Fibroblast of lung (primary cell): Measurements from ENCODE around the gene SLC25A12. TPM values are rescaled to one million over a fixed set of nuclear protein-coding genes. Genes with fewer than 3 reads are reported as not detected.

Source experiments
- DNase-seq, 2 donors: peaks; one replicate each; pipeline versions ENCODE4 v3.0.0 to v3.0.0-alpha.2; 2010; ENCODE audit warnings: low read depth in 2 of 2
- H2AFZ ChIP-seq: 2 replicates; pipeline ENCODE4 v1.5.1; 2012; ENCODE audit warnings: low read length, control low read depth, inconsistent platforms
- H3K27ac ChIP-seq: 2 replicates; pipeline ENCODE4 v1.5.1; 2011; ENCODE audit warnings: low read length, control low read depth; ENCODE audit not compliant: insufficient read depth
- H3K27me3 ChIP-seq: 2 replicates; pipeline ENCODE4 v1.5.1; 2011; ENCODE audit warnings: mild to moderate bottlenecking, low read length; ENCODE audit not compliant: control insufficient read depth, insufficient read depth
- H3K36me3 ChIP-seq: 2 replicates; pipeline ENCODE4 v1.5.1; 2011; ENCODE audit warnings: low read length; ENCODE audit not compliant: control insufficient read depth, insufficient read depth
- H3K4me1 ChIP-seq: 2 replicates; pipeline ENCODE4 v1.5.1; 2011; ENCODE audit warnings: low read length; ENCODE audit not compliant: control insufficient read depth, insufficient read depth; ENCODE audit errors: extremely low read depth
- H3K4me2 ChIP-seq: 2 replicates; pipeline ENCODE4 v1.5.1; 2011; ENCODE audit warnings: low read length, control low read depth; ENCODE audit not compliant: insufficient read depth; ENCODE audit errors: extremely low read depth
- H3K4me3 ChIP-seq, 4 experiments: fragments of 200-600 bp in 1 of 4; sonication (generic) in 1 of 4; replicated peaks in 1 of 4; 2 replicates each; pipeline ENCODE4 v1.5.1; 2011 to 2016; ENCODE audit warnings: low read length in 4 of 4, low read depth in 3 of 4, mild to moderate bottlenecking in 3 of 4, control low read depth in 2 of 4, inconsistent platforms in 1 of 4, mixed read lengths in 1 of 4; ENCODE audit not compliant: insufficient read depth in 1 of 4; ENCODE audit errors: control extremely low read depth in 1 of 4
- H3K79me2 ChIP-seq: 2 replicates; pipeline ENCODE4 v1.5.1; 2012; ENCODE audit warnings: mild to moderate bottlenecking, low read length, inconsistent platforms; ENCODE audit not compliant: control insufficient read depth, insufficient read depth
- H3K9ac ChIP-seq: 2 replicates; pipeline ENCODE4 v1.5.1; 2011; ENCODE audit warnings: mild to moderate bottlenecking, low read length, control low read depth; ENCODE audit not compliant: insufficient read depth
- H3K9me3 ChIP-seq: 2 replicates; pipeline ENCODE4 v1.5.1; 2012; ENCODE audit warnings: low read depth, low read length; ENCODE audit not compliant: control insufficient read depth, insufficient read depth
- H4K20me1 ChIP-seq: 2 replicates; pipeline ENCODE4 v1.5.1; 2011; ENCODE audit warnings: low read length; ENCODE audit not compliant: control insufficient read depth, insufficient read depth; ENCODE audit errors: extremely low read depth
- CTCF ChIP-seq, 2 donors: IDR thresholded peaks in 1 of 2; conservative IDR thresholded peaks in 1 of 2; 1 replicate in 1 of 2; 2 replicates in 1 of 2; pipeline ENCODE4 v1.5.1; 2011 to 2012; ENCODE audit warnings: low read length in 2 of 2, control low read depth in 1 of 2, inconsistent platforms in 1 of 2, low read depth in 1 of 2, mild to moderate bottlenecking in 1 of 2
- EZH2 ChIP-seq: IDR thresholded peaks from 2 replicates; pipeline ENCODE4 v1.5.1; 2012; ENCODE audit warnings: low read length, control low read depth, mild to moderate bottlenecking; ENCODE audit errors: missing control alignments
- polyA plus RNA-seq, 2 donors: library from polyadenylated mRNA; depleted of rRNA in 1 of 2; stranded (reverse) in 1 of 2; unstranded in 1 of 2; fragments of >200 nt; gene quantifications; 2 replicates each; pipeline ENCODE4 v1.2.1, GENCODE V29; 2011 to 2012; ENCODE audit warnings: missing spikeins in 1 of 2
- total RNA-seq: library from RNA; depleted of rRNA; stranded (reverse); fragments of >200 nt; gene quantifications from 2 replicates; pipeline ENCODE4 v1.2.1, GENCODE V29; 2014

The SLC25A12 gene
- total and polyA plus RNA-seq, 2 donors (not counting 1 experiment from before 2014, with no cell fraction given): 21.5 to 25.9 TPM

GRCh38 chr2:171822525-171823322 is 71.3 kb downstream of the SLC25A12 start:
- Histone ChIP-seq H3K27ac (no peak overlapping the region), H3K36me3 (no peaks in the 10 kb centered on the region), H2AFZ (no peak overlapping the region), H3K9ac (no peak overlapping the region), H3K4me3 (no peak overlapping the region), H3K4me1 (no peaks in the 10 kb centered on the region), H4K20me1 (no peaks in the 10 kb centered on the region), H3K4me2 (no peak overlapping the region), H3K79me2 (no peaks in the 10 kb centered on the region), H3K9me3 (no peaks in the 10 kb centered on the region), H3K27me3 (no peaks in the 10 kb centered on the region)
- DNase-seq: peak in 1 of 2 donors; percentile 13
- TF ChIP-seq EZH2 (no peak), CTCF (conservative IDR thresholded peaks at IDR 0.05 in 1 of 2, IDR thresholded peaks at IDR 0.05 in 1 of 2; ENCODE audit: low read depth in 1 of 2, low read length in 2 of 2) (no peak)

GRCh38 chr2:171819453-171819852 is 74.6 kb downstream of the SLC25A12 start:
- TF ChIP-seq EZH2 (no peak), CTCF (conservative IDR thresholded peaks at IDR 0.05 in 1 of 2, IDR thresholded peaks at IDR 0.05 in 1 of 2; ENCODE audit: low read depth in 1 of 2, low read length in 2 of 2) (no peak)
- Histone ChIP-seq H3K4me2 (no peak overlapping the region), H3K36me3 (no peaks in the 10 kb centered on the region), H3K27me3 (no peaks in the 10 kb centered on the region), H3K4me3 (no peak overlapping the region), H2AFZ (no peak overlapping the region), H3K9ac (no peak overlapping the region), H4K20me1 (no peaks in the 10 kb centered on the region), H3K9me3 (no peaks in the 10 kb centered on the region), H3K79me2 (no peaks in the 10 kb centered on the region), H3K4me1 (no peaks in the 10 kb centered on the region), H3K27ac (no peak overlapping the region)
- no peak for DNase-seq

GRCh38 chr2:171814883-171815282 is 79.2 kb downstream of the SLC25A12 start:
- TF ChIP-seq EZH2 (no peak), CTCF (conservative IDR thresholded peaks at IDR 0.05 in 1 of 2, IDR thresholded peaks at IDR 0.05 in 1 of 2; ENCODE audit: low read depth in 1 of 2, low read length in 2 of 2) (no peak)
- no peaks in the 10 kb centered on the region for H3K79me2 ChIP-seq
- H3K27ac ChIP-seq: no peak overlapping the region
- no peak overlapping the region for H2AFZ ChIP-seq
- DNase-seq: no peak
- no peaks in the 10 kb centered on the region for H3K27me3 ChIP-seq
- no peaks in the 10 kb centered on the region for H3K36me3 ChIP-seq
- H3K4me3 ChIP-seq: no peak overlapping the region
- no peak overlapping the region for H3K4me2 ChIP-seq
- no peaks in the 10 kb centered on the region for H4K20me1 ChIP-seq
- peaks cover 2% of the 10 kb centered on the region for H3K4me1 ChIP-seq
- H3K9ac ChIP-seq: no peak overlapping the region
- H3K9me3 ChIP-seq: no peaks in the 10 kb centered on the region
